GM18870 (cell line): Measurements from ENCODE around the gene HLA-B.

ENCODE experiments used
- ATAC-seq: cut with Tn5 transposase; IDR thresholded peaks from one replicate; pipeline ENCODE4 v1.9.1; 2021; ENCODE audit warnings: moderate library complexity; ENCODE audit not compliant: unreplicated experiment

HLA-B gene

DNA sequence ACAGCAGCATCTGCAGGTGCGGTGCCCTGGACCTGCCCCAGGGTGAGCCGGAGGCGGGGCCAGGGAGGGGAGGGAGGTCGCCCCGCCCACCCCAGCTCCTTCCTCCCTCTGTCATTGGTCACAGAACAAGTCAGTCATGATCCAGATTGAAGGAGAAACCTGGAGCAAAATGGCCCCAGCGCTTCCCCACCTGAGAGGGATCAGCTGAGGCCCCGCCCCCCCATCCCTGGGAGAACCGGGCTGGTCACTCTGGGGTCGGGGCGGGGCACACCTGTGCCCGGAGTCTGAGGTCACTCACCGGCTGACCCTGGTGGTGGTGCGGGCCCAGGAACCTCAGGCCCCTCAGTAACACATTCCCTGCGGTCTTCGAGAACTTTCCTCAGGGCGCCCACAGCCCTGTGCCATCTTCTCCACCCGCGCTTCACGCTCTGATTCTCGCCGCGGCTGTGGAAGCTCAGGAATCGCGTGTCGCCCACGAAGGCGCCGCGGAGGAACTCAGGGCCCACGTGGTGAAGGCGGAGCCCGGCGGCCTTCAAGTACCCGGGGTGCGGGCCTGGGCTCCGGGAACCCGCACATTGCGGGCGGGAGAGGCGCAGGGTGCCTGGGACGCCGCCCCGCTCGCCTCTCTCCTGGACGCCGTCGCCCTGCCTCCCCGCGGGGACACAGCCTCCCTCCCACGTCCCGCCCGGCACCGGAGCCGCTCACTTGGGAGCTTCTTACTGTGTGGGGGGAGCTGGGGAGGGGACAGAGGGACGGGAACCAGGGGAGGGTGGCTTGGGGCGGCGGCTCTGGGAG, 48.7 kb downstream of the HLA-B start:
- no peak for ATAC-seq

DNA sequence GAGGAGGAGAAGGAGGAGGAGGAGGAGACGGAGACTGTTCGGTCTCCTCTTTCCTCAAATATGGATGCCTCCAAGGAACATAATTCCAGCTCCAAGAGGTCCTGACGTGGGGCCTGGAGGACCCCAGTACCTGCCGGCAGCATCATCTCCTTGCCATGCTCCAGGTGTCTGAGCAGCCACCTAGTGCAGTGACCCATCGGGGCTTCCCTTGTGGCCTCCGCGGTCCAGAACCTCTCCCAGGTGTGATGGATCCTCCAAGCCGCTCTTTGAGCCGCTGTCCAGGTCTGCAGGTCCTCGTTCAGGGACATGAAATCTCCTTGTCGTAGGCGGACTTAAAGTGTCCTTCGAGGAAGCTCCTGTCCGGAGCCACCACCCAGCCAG, 49.3 kb downstream of the HLA-B start:
- ATAC-seq = no peak

DNA sequence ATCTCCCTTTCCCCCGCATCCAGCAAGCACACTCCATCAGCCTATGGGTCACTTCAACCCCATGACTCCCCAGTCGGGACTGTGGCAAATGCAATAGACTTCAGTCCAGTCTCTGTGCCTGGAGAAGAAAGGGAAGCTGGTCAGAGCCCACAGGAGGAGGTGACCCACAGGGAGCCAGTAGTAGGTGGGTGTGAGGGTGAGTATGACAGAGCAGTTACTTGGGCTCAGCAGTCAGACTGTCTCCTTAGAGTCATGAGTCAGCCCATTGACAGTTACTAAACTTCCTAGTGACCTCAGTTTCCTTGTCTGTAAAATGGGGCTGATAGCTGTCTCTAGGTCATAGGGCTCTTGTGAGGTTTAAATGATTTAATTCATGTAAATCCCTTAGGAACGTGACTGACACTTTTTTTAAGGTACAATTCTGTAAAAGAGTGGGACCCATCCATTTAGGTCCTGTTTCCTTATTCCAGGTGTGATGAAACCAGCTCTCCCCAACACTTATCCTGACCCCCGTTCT, 51.2 kb downstream of the HLA-B start:
- ATAC-seq = no peak

DNA sequence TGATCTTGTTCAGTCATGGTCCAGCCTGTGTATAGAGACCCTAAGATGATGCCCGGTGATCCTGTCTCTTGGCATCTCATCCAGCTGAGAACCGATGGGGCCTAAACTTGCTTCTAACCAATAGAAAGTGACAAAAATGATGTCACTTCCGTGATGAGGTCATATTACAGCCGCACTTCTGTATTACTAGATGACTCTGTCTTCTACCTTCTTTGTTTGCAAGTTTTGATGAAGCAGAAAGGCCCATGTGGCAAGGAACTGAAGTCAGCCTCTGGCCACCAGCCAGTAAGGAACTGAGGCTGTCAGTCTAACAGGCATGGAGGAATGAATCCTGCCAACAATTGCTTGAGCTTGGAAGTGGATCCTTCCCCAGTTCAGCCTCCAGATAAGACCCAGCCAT, 52.3 kb downstream of the HLA-B start:
- ATAC-seq = no peak
